GM19395 (cell line): ENCODE measurements around the gene GRB10.
"Not testable (repeated sequence)": the region's sequence is repeated elsewhere in the genome, so short reads cannot be mapped to it uniquely, and the experiment has no call there.

ENCODE experiments used
- ATAC-seq: cut with Tn5 transposase; IDR thresholded peaks from one replicate; pipeline ENCODE4 v1.9.1; 2021; ENCODE audit warnings: mild to moderate bottlenecking, moderate library complexity; ENCODE audit not compliant: unreplicated experiment

Gene GRB10

DNA sequence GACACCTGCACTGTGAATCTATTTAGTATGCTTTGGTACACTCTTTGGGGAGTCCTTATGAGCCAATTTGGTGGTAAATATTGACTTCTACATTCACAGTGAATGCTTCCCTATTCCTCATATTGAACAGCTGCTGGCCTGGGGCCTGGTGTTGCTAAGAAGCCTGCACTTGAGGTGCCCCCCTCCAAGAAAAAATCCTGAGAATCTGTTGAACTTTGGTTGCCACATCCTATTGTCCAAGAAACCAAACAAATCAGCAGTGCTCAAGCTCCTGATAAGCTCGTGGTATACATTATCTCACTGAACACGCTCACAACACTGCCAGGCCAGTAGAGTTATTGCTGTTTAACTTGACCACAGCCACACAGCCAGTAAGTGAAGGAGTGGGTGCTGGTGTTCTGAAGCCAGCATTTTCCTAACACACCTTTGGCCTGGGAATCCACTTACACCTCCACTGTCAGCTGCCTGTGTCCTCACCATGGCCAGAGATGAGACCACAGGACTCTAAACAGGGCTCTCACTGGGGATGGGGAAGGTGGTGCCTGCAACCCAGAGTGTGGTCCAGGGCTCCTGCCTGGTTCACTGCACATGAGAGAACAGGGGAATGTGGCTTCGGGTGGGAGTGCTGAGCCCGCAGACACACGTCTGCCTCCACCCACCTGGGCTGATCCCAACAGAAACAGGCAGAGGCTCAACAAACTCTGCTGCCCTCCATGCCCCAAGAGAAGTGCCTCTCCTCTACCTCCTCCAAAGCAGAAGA lies 224.2 kb downstream of the GRB10 start:
- no peak for ATAC-seq

DNA sequence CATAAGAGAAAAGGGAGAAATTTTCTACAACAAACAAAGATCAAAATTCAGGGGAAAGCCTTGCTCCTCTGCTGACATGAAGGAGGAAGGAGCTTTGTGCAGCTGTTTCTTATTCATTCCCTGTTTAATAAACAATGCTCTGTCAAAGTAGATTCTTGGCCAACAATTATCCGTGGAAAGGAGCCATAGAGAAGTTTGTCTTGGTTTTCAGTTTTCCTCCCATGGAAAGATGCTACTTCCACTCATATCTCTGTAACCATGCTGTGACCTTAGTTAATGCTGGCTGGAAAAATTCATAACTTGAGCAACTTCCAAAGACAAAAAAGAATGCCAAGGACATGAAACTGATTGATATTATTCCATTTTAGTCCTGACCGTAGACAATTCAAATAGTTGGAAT lies 225.6 kb downstream of the GRB10 start:
- no peak for ATAC-seq

DNA sequence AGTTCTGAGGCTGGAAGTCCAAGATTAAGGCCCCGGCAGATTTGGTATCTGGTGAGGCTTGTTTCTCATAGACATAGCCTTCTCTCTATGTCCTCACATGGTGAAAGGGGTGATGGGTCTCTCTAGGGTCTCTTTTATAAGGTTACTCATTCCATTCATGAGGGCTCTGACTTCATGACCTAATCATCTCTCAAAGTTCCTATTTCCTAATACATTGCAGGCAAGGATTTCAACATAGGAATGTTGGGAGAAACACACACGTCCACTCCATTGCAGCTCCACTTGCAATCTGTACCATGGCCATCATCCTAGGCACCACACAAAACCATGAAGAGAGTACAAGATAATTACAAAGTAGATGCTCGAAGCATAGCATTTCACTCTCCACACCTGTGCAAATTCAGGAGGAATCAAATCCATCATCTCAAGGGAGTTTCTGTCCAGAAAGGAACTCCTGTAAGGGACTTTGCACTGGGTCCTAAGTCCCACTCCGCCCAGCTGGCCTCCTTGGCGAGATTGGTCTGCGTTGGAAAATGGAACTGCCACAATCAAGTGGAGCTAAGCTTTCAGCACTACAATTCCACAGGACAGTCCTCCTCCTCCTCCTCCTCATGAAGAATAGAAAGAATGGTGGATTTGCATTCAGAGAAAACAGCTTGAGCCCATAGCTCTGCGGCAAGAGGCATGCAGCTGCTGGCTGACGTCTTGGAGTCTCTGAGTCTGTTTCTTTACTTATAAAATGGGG lies 226.3 kb downstream of the GRB10 start:
- ATAC-seq = no peak

DNA sequence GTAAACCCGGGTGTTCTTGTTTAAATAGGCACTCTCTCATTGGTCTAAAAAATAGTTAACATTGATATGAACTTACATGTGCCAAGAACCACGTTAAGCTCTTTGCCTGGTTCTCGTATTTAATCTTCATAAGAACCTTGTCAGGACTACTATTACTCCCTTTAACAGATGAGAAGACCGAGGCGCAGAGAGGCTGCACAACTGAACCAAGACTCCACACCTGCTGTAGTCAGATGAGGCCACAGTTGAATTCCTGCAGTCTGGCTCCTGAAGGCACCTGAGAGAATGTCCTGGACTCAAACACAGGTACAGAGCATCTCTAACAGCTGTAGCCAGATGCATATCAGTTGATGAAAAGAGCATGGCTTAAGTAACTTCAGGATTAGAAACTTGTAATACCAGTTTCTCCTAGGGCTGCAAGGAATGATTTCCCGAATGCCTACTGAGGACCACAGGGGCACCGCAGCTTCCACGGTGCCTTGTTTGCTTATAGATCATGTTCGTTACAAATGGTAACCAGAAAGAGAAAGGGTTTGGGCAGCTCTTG lies 227.0 kb downstream of the GRB10 start:
- ATAC-seq = no peak

DNA sequence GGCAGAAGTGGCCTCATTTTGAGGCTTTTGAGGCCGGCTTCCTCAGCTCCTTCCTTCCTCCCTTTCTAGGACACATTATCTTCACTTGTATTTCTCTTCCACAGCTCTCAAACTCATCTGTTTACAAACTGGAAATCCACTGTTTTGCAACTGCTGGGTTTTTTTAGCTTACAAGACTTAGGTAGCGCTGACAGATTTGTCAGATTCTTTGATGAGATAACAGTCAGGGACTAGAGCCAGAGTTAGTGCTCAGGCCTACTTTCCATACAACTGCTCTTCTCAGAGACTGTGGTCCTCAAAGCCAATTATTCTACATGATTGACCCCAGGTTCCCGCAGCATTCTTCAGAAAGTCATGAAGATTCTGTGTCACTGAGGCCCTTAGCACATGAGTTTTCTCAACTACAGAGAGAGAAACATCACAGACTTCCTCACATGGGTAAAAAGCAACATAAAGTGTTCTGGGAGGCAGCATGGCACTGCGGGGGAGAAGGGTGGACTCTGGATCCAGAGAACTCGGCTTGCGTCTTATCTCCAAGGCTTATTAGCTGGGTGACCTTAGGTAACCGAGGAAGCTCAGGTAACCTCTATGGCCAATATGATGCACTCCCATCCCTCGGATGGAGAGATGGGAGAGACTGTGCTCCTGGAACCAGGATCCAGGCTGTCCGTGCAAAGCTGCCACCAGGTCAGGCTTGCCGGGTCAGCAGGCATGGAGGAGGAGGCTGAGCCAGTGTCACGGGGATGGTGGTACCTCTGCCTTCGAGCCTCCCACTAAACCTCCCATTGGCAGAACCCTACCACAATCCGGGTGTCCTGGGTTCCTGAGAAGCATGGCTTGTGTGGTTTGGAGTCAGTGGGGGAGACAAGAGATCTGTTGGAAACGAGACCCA lies 228.0 kb downstream of the GRB10 start:
- ATAC-seq = no peak

DNA sequence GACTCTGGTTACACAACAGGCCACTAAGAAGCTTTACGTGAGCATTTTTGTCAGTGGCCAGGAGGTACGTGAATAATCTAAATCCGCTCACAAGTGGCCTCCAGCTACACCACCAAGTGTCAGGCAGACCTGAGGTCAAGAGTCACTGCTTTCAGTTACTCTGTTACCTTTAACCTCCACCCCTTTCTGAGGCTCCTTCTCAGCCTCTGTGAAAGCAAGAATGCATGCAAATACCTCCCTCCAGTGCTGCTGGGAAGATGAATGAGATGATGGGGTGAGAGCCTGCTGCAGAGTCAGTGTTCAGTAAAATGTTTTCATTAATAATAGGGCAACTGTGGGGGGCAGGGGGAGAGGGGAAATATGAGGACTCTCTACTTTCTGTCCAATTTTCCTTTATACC lies 228.7 kb downstream of the GRB10 start:
- ATAC-seq = no peak

DNA sequence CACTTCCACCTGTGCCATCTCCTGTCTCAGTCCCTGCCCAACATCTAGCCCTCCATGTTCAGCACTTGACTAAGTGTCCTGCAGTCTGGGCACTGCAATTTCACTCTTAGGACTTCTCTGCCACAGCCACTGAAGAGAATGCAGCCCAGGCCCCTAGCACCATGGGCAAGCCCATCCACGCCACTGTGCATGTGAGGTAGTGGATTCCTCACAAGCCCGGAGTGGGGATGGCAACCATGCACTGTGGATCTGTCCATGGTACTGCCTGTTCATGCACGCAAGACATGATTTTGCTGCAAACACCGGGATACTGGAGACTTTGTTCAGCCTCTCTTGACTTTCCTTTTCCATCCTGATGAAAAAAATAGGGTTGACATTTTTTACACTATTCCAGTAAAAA lies 229.8 kb downstream of the GRB10 start:
- no peak for ATAC-seq

DNA sequence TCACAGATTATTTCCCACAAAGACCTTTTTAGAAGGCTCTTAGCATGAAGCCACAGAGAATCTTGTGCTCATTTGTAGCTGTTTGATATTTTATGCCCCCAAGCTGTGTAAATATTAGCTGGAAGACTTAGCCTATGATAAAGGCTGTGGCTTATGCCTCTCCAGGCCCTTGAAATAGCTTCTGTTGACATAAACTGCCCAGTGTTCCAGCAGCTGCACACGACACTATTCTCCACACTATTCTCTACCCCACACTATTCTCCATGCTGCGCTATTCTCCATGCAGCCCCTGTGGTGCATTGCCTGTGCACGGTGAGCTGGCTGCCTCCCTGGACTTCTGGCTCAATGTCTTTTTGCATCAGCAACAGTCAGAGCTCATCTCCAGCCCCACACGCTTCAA lies 230.6 kb downstream of the GRB10 start:
- ATAC-seq = no peak

DNA sequence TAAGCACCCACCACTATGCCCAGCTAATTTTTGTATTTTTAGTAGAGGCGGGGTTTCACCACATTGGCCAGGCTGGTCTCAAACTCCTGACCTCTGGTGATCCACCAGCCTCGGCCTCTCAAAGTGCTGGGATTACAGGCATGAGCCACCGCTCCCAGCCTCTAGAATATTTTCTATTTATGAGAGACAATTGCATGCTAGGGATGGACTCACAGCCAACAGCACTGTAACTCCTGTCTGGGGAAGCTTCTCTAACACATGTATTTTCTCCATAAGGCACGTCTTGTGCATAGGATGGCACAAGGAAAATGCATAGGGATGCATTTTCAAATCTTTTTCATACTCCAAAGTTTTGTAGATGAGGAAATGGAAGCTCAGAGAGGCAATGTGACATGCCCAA lies 237.1 kb downstream of the GRB10 start:
- ATAC-seq = not testable (repeated sequence)

DNA sequence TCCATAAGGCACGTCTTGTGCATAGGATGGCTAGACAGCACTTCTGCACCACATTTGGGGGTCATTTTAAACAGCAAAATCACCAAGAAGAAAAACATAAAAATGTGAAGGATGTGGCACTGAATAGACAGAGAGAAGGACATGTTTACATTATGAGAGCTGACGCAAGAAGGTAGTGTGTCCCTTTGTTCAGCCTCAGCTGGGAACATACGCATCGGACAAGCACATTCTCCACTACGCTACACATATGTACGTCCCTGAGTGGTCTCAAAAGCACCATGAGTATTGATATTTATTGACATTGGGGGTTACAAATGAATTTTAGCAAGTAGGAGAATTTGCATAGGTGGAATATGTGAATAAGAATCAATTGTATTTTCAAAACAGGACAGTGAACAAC lies 237.7 kb downstream of the GRB10 start:
- ATAC-seq = no peak

DNA sequence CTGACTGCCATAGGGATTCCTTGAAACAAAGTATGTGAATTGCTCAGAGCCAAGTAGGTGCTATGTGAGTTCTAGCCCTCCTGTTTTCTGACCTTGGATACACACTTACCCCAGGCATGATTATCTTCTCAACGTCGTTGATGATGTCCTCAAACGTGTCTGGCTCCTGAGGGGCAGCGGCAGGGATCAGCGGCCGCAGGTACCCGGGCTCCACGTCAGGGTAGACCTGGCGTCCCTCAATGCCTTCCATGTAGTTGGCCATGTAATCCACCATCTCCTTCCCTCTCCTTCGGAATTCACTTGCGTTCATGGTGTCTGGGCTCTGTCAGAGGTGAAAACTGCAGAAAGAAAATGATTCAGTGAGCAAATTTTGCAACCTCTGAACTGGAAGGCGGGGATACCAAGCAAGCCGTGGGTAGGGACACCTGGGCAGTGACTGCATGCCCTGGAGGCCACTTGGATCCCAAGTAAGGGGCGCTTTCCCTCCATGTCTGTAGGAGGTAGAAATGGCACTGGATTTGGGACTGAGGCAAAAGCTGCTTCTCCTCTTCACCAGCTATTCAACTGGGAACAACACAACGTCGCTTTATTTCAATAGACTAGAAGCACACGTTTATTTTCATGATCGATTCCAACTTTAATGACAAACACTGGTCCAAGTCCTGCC lies 238.8 kb downstream of the GRB10 start:
- ATAC-seq = no peak

DNA sequence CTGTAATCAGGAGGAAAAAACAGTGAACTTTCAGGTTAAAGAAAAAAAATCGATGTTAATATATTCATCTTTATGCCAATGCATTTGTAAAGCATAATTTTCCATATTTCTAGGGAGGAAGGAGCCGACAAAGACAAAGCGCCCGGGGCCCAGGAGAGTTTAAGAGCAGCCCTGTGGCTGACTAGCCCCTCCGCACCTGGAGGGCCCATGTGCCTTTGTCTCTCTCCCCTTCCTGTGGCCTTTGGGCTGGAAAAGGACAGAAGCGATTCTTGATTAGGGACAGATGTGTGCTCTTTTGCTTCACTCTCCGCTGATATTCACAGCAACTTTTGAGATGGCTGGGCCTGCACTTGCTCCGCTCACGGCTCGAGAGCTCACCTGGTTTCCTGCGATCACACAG lies 240.6 kb downstream of the GRB10 start:
- no peak for ATAC-seq

DNA sequence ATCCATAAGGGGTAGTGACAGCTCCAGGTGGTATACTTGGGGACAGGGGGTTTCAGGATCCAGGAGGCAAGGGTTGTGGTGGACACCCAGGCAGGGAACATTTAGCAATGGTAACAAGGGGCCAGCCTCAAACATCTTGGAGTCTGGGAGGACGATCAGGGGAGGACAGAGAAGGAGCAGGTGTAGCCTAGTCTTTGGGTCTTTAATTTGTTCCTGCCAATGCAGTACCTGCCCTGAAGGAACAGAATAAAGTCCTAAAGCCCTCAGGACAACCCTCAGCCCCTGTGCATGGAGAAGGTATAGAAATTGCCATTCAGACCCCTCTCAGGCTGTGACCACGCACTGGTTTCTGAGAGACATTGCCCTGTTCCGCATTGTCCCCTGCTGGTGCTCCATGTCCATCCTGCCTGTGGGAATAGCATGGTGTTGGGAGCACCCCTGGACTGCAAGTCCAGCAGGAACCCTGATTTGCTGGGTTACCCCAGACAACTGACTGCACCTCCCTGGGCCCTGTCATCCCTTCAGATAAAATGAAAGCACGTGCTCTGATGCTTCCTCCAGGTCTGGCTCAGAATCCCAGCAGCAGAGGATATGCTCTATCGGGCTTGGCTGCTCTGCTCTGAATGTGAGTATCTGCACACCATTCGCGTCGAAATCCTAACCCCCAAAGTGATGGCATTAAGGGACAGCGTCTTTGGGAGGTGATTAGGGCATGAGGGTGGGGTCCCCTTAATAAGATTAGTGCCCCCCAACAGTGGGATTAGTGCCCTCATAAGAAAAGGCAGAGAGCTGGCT lies 241.7 kb downstream of the GRB10 start:
- ATAC-seq = no peak
